Astrocyte (in vitro differentiated cells and primary cell): ENCODE results near the gene CABLES1. TPM values are rescaled to one million over a fixed set of nuclear protein-coding genes. Genes with fewer than 3 reads are reported as not detected.

Experiments
- DNase-seq: peaks from one replicate; pipeline ENCODE4 v3.0.0-alpha.2; 2010; ENCODE audit warnings: low read depth
- FAIRE-seq: peaks from 2 replicates; lab custom pipeline; 2011; peaks lifted over from hg19 to GRCh38; lab: Jason Lieb, UNC
- H2AFZ ChIP-seq: 2 replicates; pipeline ENCODE4 v1.6.0; 2012; ENCODE audit warnings: low read depth, low read length, inconsistent platforms
- H3K27ac ChIP-seq: 2 replicates; pipeline ENCODE4 v1.5.1; 2011; ENCODE audit warnings: low read depth, low read length, inconsistent platforms
- H3K27me3 ChIP-seq: 2 replicates; pipeline ENCODE4 v1.6.0; 2011; ENCODE audit warnings: low read length, inconsistent platforms; ENCODE audit not compliant: insufficient read depth
- H3K36me3 ChIP-seq: 2 replicates; pipeline ENCODE4 v1.5.1; 2011; ENCODE audit warnings: low read length, inconsistent platforms; ENCODE audit not compliant: insufficient read depth
- H3K4me1 ChIP-seq: 2 replicates; pipeline ENCODE4 v1.5.1; 2011; ENCODE audit warnings: low read length, inconsistent platforms; ENCODE audit not compliant: insufficient read depth
- H3K4me2 ChIP-seq: 2 replicates; pipeline ENCODE4 v1.6.0; 2012; ENCODE audit warnings: low read length, inconsistent platforms
- H3K4me3 ChIP-seq: 2 replicates; pipeline ENCODE4 v1.5.1; 2011; ENCODE audit warnings: low read depth, mild to moderate bottlenecking, low read length, inconsistent platforms; ENCODE audit not compliant: insufficient read depth
- H3K79me2 ChIP-seq: 2 replicates; pipeline ENCODE4 v1.6.0; 2012; ENCODE audit warnings: mild to moderate bottlenecking, low read length, inconsistent platforms; ENCODE audit not compliant: insufficient read depth
- H3K9ac ChIP-seq: 2 replicates; pipeline ENCODE4 v1.6.0; 2012; ENCODE audit warnings: mild to moderate bottlenecking, low read length, inconsistent platforms
- H3K9me3 ChIP-seq: 2 replicates; pipeline ENCODE4 v1.5.1; 2012; ENCODE audit warnings: low read depth, mild to moderate bottlenecking, low read length, inconsistent platforms; ENCODE audit not compliant: insufficient read depth
- H4K20me1 ChIP-seq: 2 replicates; pipeline ENCODE4 v1.6.0; 2012; ENCODE audit warnings: low read length, inconsistent platforms; ENCODE audit not compliant: insufficient read depth
- H3K27ac Mint-ChIP-seq: one replicate; pipeline ENCODE4 v1.8.0; 2021; ENCODE audit warnings: mild to moderate bottlenecking, mixed read lengths; ENCODE audit not compliant: unreplicated experiment
- H3K27me3 Mint-ChIP-seq: one replicate; pipeline ENCODE4 v1.8.0; 2021; ENCODE audit warnings: low read depth, mixed read lengths; ENCODE audit not compliant: unreplicated experiment
- H3K36me3 Mint-ChIP-seq: one replicate; pipeline ENCODE4 v1.8.0; 2021; ENCODE audit warnings: low read depth, mixed read lengths; ENCODE audit not compliant: unreplicated experiment
- H3K4me1 Mint-ChIP-seq: one replicate; pipeline ENCODE4 v1.8.0; 2021; ENCODE audit warnings: low read depth, mixed read lengths; ENCODE audit not compliant: unreplicated experiment
- H3K4me3 Mint-ChIP-seq: one replicate; pipeline ENCODE4 v1.8.0; 2021; ENCODE audit warnings: mild to moderate bottlenecking, moderate library complexity, mixed read lengths; ENCODE audit not compliant: unreplicated experiment
- H3K9me3 Mint-ChIP-seq: one replicate; pipeline ENCODE4 v1.8.0; 2021; ENCODE audit warnings: mild to moderate bottlenecking, mixed read lengths; ENCODE audit not compliant: unreplicated experiment
- CTCF ChIP-seq: IDR thresholded peaks from 2 replicates; pipeline ENCODE4 v1.5.1; 2011; ENCODE audit warnings: low read depth, mild to moderate bottlenecking, inconsistent platforms, low read length, moderate library complexity; ENCODE audit not compliant: insufficient read depth
- EZH2 ChIP-seq: IDR thresholded peaks from 2 replicates; pipeline ENCODE4 v1.6.1; 2012; ENCODE audit warnings: mild to moderate bottlenecking, low read length, inconsistent platforms; ENCODE audit not compliant: insufficient read depth
- total RNA-seq: library from RNA; stranded (reverse); gene quantifications from 2 replicates; pipeline ENCODE4 v1.2.1, GENCODE V29; 2021

Gene CABLES1
- total RNA-seq, 1 donor from 2014 or later: 14.5 TPM

- Histone ChIP-seq H3K4me1 (peaks cover under 1% of the 10 kb centered on the region), H2AFZ (no peak overlapping the region), H3K9me3 (peaks cover 4% of the 10 kb centered on the region), H3K4me2 (no peak overlapping the region), H3K27me3 (no peaks in the 10 kb centered on the region), H4K20me1 (no peaks in the 10 kb centered on the region), H3K36me3 (no peaks in the 10 kb centered on the region), H3K27ac (no peak overlapping the region), H3K4me3 (no peak overlapping the region), H3K79me2 (no peaks in the 10 kb centered on the region), H3K9ac (no peak overlapping the region)
- H3K4me1 Mint-ChIP-seq: peaks cover 5% of the 10 kb centered on the region
- TF ChIP-seq EZH2: no peak
- TF ChIP-seq CTCF: no peak
- H3K27ac Mint-ChIP-seq: no peak overlapping the region
- H3K27me3 Mint-ChIP-seq: no peaks in the 10 kb centered on the region
- no peak overlapping the region for H3K4me3 Mint-ChIP-seq
- peaks cover 12% of the 10 kb centered on the region for H3K9me3 Mint-ChIP-seq
- no peak for DNase-seq
- H3K36me3 Mint-ChIP-seq: peaks cover 3% of the 10 kb centered on the region
- FAIRE-seq: no peak
These were observed 130.6 kb downstream of the CABLES1 start for GRCh38 chr18:23265682-23266399.

- DNase-seq: no peak
- H3K4me2 ChIP-seq: no peak overlapping the region
- H3K79me2 ChIP-seq: no peaks in the 10 kb centered on the region
- TF ChIP-seq CTCF: no peak
- no peak for TF ChIP-seq EZH2
- H3K4me3 ChIP-seq: no peak overlapping the region
- no peak overlapping the region for H3K9ac ChIP-seq
- H3K27me3 ChIP-seq: no peaks in the 10 kb centered on the region
- peaks cover 4% of the 10 kb centered on the region for H3K9me3 ChIP-seq
- H3K27ac ChIP-seq: no peak overlapping the region
- Mint-ChIP-seq H3K27me3 (no peaks in the 10 kb centered on the region), H3K27ac (no peak overlapping the region), H3K4me1 (peaks cover 8% of the 10 kb centered on the region), H3K9me3 (peaks cover 17% of the 10 kb centered on the region), H3K4me3 (no peak overlapping the region), H3K36me3 (peaks cover 5% of the 10 kb centered on the region)
- H2AFZ ChIP-seq: no peak overlapping the region
- no peaks in the 10 kb centered on the region for H3K36me3 ChIP-seq
- H3K4me1 ChIP-seq: no peaks in the 10 kb centered on the region
- FAIRE-seq: no peak
- H4K20me1 ChIP-seq: no peaks in the 10 kb centered on the region
These were observed 131.6 kb downstream of the CABLES1 start for GRCh38 chr18:23266717-23267446.

- no peak overlapping the region for H3K27ac Mint-ChIP-seq
- no peaks in the 10 kb centered on the region for H3K27me3 Mint-ChIP-seq
- Histone ChIP-seq H4K20me1 (no peaks in the 10 kb centered on the region), H3K27ac (no peak overlapping the region), H3K4me2 (no peak overlapping the region), H3K36me3 (no peaks in the 10 kb centered on the region), H3K4me3 (no peak overlapping the region), H3K27me3 (no peaks in the 10 kb centered on the region), H2AFZ (no peak overlapping the region), H3K79me2 (no peaks in the 10 kb centered on the region), H3K4me1 (no peaks in the 10 kb centered on the region), H3K9ac (no peak overlapping the region), H3K9me3 (peaks cover 4% of the 10 kb centered on the region)
- H3K36me3 Mint-ChIP-seq: peaks cover 5% of the 10 kb centered on the region
- DNase-seq (no peak), FAIRE-seq (no peak)
- no peak overlapping the region for H3K4me3 Mint-ChIP-seq
- peaks cover 8% of the 10 kb centered on the region for H3K4me1 Mint-ChIP-seq
- peaks cover 17% of the 10 kb centered on the region for H3K9me3 Mint-ChIP-seq
- TF ChIP-seq EZH2 (no peak), CTCF (no peak)
These were observed 132.1 kb downstream of the CABLES1 start for GRCh38 chr18:23267447-23267776.
